Ishikawa (cell line): Measurements from ENCODE around the gene ESPL1.

Experiments
- CREB1 ChIP-seq: IDR thresholded peaks from 2 replicates; pipeline ENCODE4 v1.6.1; 2012; ENCODE audit warnings: low read depth
- YY1 ChIP-seq: IDR thresholded peaks from 2 replicates; pipeline ENCODE4 v1.6.1; 2012; ENCODE audit warnings: low read depth

DNA sequence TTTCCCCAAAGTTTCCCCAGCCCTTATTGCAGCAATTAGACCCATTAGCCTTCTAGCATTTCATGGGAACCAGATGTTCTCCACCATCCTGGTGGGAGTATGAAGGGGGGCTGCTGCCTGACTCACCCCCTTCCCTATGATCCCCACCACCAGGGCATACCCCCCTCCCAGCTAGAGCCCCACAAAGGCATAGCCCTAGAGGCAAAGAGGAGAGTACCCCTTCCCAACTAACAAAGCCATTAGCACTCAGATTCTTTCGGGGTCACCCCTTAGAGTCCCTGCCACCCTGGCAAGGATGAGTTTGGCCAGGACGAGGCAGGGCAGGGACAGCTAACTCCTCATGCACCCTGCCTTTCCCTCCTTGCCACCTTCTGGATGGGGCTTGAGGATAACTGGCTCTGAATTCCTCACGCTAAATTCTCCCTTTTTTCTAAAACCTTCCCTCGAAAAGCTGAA, 45.3 kb upstream of the ESPL1 start:
- TF ChIP-seq CREB1 (no peak), YY1 (no peak)
